H1 (cell line): ENCODE data around the gene ABI3BP. TPM values are rescaled to one million over a fixed set of nuclear protein-coding genes. Genes with fewer than 3 reads are reported as not detected.

Experiments used
- CTCF ChIA-PET: fragments of 300-600 bp; sonication (Branson Sonifier 250); formaldehyde crosslinking; loops from one replicate; lab custom pipeline; 2021; ENCODE audit not compliant: partially characterized antibody; lab: Charles Lee
- POLR2A ChIA-PET: fragments of 300-600 bp; sonication (Branson Sonifier 250); formaldehyde crosslinking; loops from one replicate; lab custom pipeline; 2021; ENCODE audit warnings: inconsistent platforms; ENCODE audit not compliant: partially characterized antibody; lab: Charles Lee
- DNase-seq, 2 experiments: peaks; one replicate each; pipeline versions ENCODE4 v3.0.0 to v3.0.0-alpha.2; 2010 to 2022; ENCODE audit warnings: low spot score in 2 of 2, low read depth in 1 of 2, mixed read lengths in 1 of 2
- FAIRE-seq: peaks from 2 replicates; lab custom pipeline; 2011; peaks lifted over from hg19 to GRCh38; lab: Jason Lieb, UNC
- H2AFZ ChIP-seq: 2 replicates; pipeline ENCODE4 v1.8.1; 2012; ENCODE audit warnings: low read length, inconsistent platforms
- H2AK5ac ChIP-seq: 2 replicates; pipeline ENCODE4 v1.6.1; 2013; ENCODE audit warnings: low read depth, low read length
- H2BK120ac ChIP-seq: replicated peaks from 2 replicates; pipeline ENCODE3; 2013; ENCODE audit warnings: low read depth, low read length, inconsistent platforms
- H2BK12ac ChIP-seq: 2 replicates; pipeline ENCODE4 v1.6.1; 2013; ENCODE audit warnings: low read depth, low read length
- H2BK15ac ChIP-seq: 2 replicates; pipeline ENCODE4 v1.6.1; 2013; ENCODE audit warnings: low read length
- H2BK20ac ChIP-seq: 2 replicates; pipeline ENCODE4 v1.6.1; 2013; ENCODE audit warnings: low read length
- H2BK5ac ChIP-seq: 2 replicates; pipeline ENCODE4 v1.6.1; 2013; ENCODE audit warnings: low read depth, low read length
- H3K14ac ChIP-seq: 2 replicates; pipeline ENCODE4 v1.6.1; 2013; ENCODE audit warnings: inconsistent platforms; ENCODE audit not compliant: insufficient read length
- H3K18ac ChIP-seq: 2 replicates; pipeline ENCODE4 v1.6.1; 2013; ENCODE audit warnings: low read length; ENCODE audit errors: extremely low read depth
- H3K23ac ChIP-seq: 2 replicates; pipeline ENCODE4 v1.6.1; 2013; ENCODE audit warnings: inconsistent platforms; ENCODE audit not compliant: insufficient read length
- H3K23me2 ChIP-seq: 2 replicates; pipeline ENCODE4 v1.6.1; 2013; ENCODE audit warnings: low read depth, low read length
- H3K27ac ChIP-seq: 2 replicates; pipeline ENCODE4 v1.6.1; 2011; ENCODE audit warnings: low read depth, low read length, inconsistent platforms
- H3K27me3 ChIP-seq, 4 experiments: replicated peaks in 1 of 4; 1 replicate in 1 of 4; 2 replicates in 3 of 4; pipeline versions ENCODE4 v1.6.1 to v1.8.1; 2011 to 2013; ENCODE audit warnings: low read length in 3 of 4, mild to moderate bottlenecking in 3 of 4, inconsistent platforms in 2 of 4, mixed read lengths in 2 of 4, moderate library complexity in 1 of 4; ENCODE audit not compliant: control insufficient read depth in 3 of 4, insufficient read depth in 3 of 4; ENCODE audit errors: extremely low read depth in 1 of 4
- H3K36me3 ChIP-seq, 4 experiments: 2 replicates each; pipeline versions ENCODE4 v1.6.1 to v1.8.1; 2011 to 2013; ENCODE audit warnings: mild to moderate bottlenecking in 4 of 4, low read length in 3 of 4, moderate library complexity in 2 of 4, control low read depth in 1 of 4, inconsistent platforms in 1 of 4; ENCODE audit not compliant: insufficient read depth in 4 of 4, control insufficient read depth in 2 of 4
- H3K4ac ChIP-seq: replicated peaks from 2 replicates; pipeline ENCODE3; 2013; ENCODE audit warnings: low read length, low read depth, mixed read lengths, inconsistent platforms; ENCODE audit not compliant: insufficient read length
- H3K4me1 ChIP-seq, 4 experiments: replicated peaks in 1 of 4; 1 replicate in 1 of 4; 2 replicates in 3 of 4; pipeline versions ENCODE4 v1.6.1 to v1.8.1; 2011 to 2013; ENCODE audit warnings: low read length in 3 of 4, inconsistent platforms in 2 of 4, mixed read lengths in 1 of 4; ENCODE audit not compliant: insufficient read depth in 4 of 4, control insufficient read depth in 3 of 4
- H3K4me2 ChIP-seq, 2 experiments: 2 replicates each; pipeline versions ENCODE4 v1.6.1 to v1.8.1; 2011 to 2013; ENCODE audit warnings: low read depth in 2 of 2, low read length in 2 of 2, control low read depth in 1 of 2, inconsistent platforms in 1 of 2, mild to moderate bottlenecking in 1 of 2; ENCODE audit not compliant: insufficient read depth in 1 of 2
- H3K4me3 ChIP-seq, 4 experiments: fragments of 200-600, 300-600 bp in 1 of 4; sonication (generic), shearing (Covaris generic), sonication (Bioruptor Twin) in 1 of 4; 2 replicates each; pipeline versions ENCODE4 v1.5.1 to v1.8.1; 2011 to 2016; ENCODE audit warnings: low read length in 4 of 4, low read depth in 3 of 4, control low read depth in 2 of 4, inconsistent platforms in 2 of 4, mild to moderate bottlenecking in 2 of 4, mixed read lengths in 1 of 4, moderate library complexity in 1 of 4; ENCODE audit not compliant: insufficient read depth in 2 of 4; ENCODE audit errors: extremely low read depth in 1 of 4
- H3K56ac ChIP-seq: replicated peaks from 2 replicates; pipeline ENCODE3; 2013; ENCODE audit warnings: low read depth, mild to moderate bottlenecking, mixed read lengths, low read length, inconsistent platforms; ENCODE audit not compliant: insufficient read length
- H3K79me1 ChIP-seq: 2 replicates; pipeline ENCODE4 v1.6.1; 2013; ENCODE audit warnings: low read depth, low read length, control low read depth
- H3K79me2 ChIP-seq, 2 experiments: 2 replicates each; pipeline versions ENCODE4 v1.6.1 to v1.8.1; 2012 to 2013; ENCODE audit warnings: low read length in 2 of 2, mild to moderate bottlenecking in 2 of 2, inconsistent platforms in 1 of 2; ENCODE audit not compliant: insufficient read depth in 2 of 2, control insufficient read depth in 1 of 2
- H3K9ac ChIP-seq, 4 experiments: replicated peaks in 1 of 4; 1 replicate in 1 of 4; 2 replicates in 3 of 4; pipeline versions ENCODE4 v1.6.1 to v1.8.1; 2011 to 2013; ENCODE audit warnings: low read depth in 3 of 4, low read length in 3 of 4, control low read depth in 2 of 4, mild to moderate bottlenecking in 2 of 4, moderate library complexity in 2 of 4, inconsistent platforms in 1 of 4; ENCODE audit errors: extremely low read depth in 1 of 4
- H3K9me3 ChIP-seq, 2 experiments: 2 replicates each; pipeline versions ENCODE4 v1.6.1 to v1.8.1; 2012 to 2013; ENCODE audit warnings: mild to moderate bottlenecking in 2 of 2, moderate library complexity in 2 of 2, control low read depth in 1 of 2, inconsistent platforms in 1 of 2, low read depth in 1 of 2, low read length in 1 of 2, mixed read lengths in 1 of 2; ENCODE audit not compliant: insufficient read depth in 2 of 2
- H4K20me1 ChIP-seq, 2 experiments: replicated peaks in 1 of 2; 2 replicates each; pipeline versions ENCODE3 to v1.8.1; 2011 to 2013; ENCODE audit warnings: inconsistent platforms in 2 of 2, low read length in 2 of 2, mild to moderate bottlenecking in 1 of 2; ENCODE audit not compliant: insufficient read depth in 2 of 2, control insufficient read depth in 1 of 2
- H4K5ac ChIP-seq: 2 replicates; pipeline ENCODE4 v1.6.1; 2013; ENCODE audit warnings: low read length, low read depth, mixed read lengths, inconsistent platforms; ENCODE audit not compliant: insufficient read length
- H4K8ac ChIP-seq: 2 replicates; pipeline ENCODE4 v1.8.0; 2013; ENCODE audit warnings: mild to moderate bottlenecking, moderate library complexity, low read length, inconsistent platforms; ENCODE audit not compliant: insufficient read depth; ENCODE audit errors: extremely low read depth
- H4K91ac ChIP-seq: replicated peaks from 2 replicates; pipeline ENCODE3; 2013; ENCODE audit warnings: low read length, mixed read lengths, inconsistent platforms; ENCODE audit not compliant: insufficient read length
- E2F6 ChIP-seq: IDR thresholded peaks from 2 replicates; pipeline ENCODE4 v1.6.1; 2012; ENCODE audit warnings: inconsistent platforms
- HDAC6 ChIP-seq: IDR thresholded peaks from one replicate; pipeline ENCODE4 v1.7.1; 2012; ENCODE audit warnings: low read depth, mild to moderate bottlenecking, inconsistent platforms, low read length, moderate library complexity
- PHF8 ChIP-seq: fragments of 200-600 bp; sonication (generic); conservative IDR thresholded peaks from 2 replicates; pipeline ENCODE4 v1.7.1; 2012; ENCODE audit warnings: low read depth, mild to moderate bottlenecking, inconsistent platforms, low read length, moderate library complexity
- SP1 ChIP-seq: IDR thresholded peaks from 2 replicates; pipeline ENCODE4 v1.6.1; 2011; ENCODE audit warnings: low read depth, low read length
- SP4 ChIP-seq: IDR thresholded peaks from 2 replicates; pipeline ENCODE4 v1.6.1; 2012; ENCODE audit warnings: low read length, inconsistent platforms
- USF2 ChIP-seq: IDR thresholded peaks from 2 replicates; pipeline ENCODE4 v1.6.1; 2011; ENCODE audit warnings: low read length, improper control_type of control experiment
- WGBS, 2 experiments: shearing (Covaris generic) in 1 of 2; methylation state at CpG; one replicate each; pipeline versions ENCODE4 v1.1.6 to v1.1.7; 2013 to 2015; ENCODE audit warnings: low lambda C conversion rate in 2 of 2, mixed read lengths in 2 of 2, inconsistent platforms in 1 of 2, low coverage in 1 of 2, missing lambda C conversion rate in 1 of 2; ENCODE audit not compliant: insufficient replicate concordance in 2 of 2, insufficient coverage in 1 of 2, insufficient read length in 1 of 2; ENCODE audit errors: extremely low coverage in 1 of 2, missing lambda C conversion rate in 1 of 2; 5-methylcytosine and 5-hydroxymethylcytosine counted together
- polyA plus RNA-seq, 7 experiments: library from polyadenylated mRNA; depleted of rRNA in 3 of 7; stranded (reverse) in 5 of 7; unstranded in 2 of 7; fragments of >200 nt in 5 of 7; fragments of 200-250 nt in 2 of 7; gene quantifications; 1 replicate in 5 of 7; 2 replicates in 1 of 7; 4 replicates in 1 of 7; pipeline versions ENCODE4 v1.2.1 to v1.2.3, GENCODE V29; 2011 to 2013; ENCODE audit warnings: missing spikeins in 2 of 7, mixed read lengths in 2 of 7
- total RNA-seq: library from RNA; stranded (reverse); fragmentation: NEBNext Ultra II Directional; extraction: Animal tissue kit (Norgen Biotek cat#: 25700); gene quantifications from 2 replicates; pipeline ENCODE4 v1.2.1, GENCODE V29; 2021

ABI3BP gene
- total and polyA plus RNA-seq, 2 of the 8 experiments (the other 6 are each of a cell fraction or from before 2014, with no cell fraction given): 0.08 to 0.32 TPM

- no peaks in the 10 kb centered on the region for H3K27me3 ChIP-seq
- H3K4ac ChIP-seq: no peak overlapping the region
- no peak overlapping the region for H2BK20ac ChIP-seq
- no peaks in the 10 kb centered on the region for H3K4me1 ChIP-seq
- H3K23me2 ChIP-seq: no peaks in the 10 kb centered on the region
- no peak overlapping the region for H3K14ac ChIP-seq
- no peak overlapping the region for H3K27ac ChIP-seq
- TF ChIP-seq E2F6: no peak
- no peak for TF ChIP-seq SP4
- TF ChIP-seq PHF8: no peak
- TF ChIP-seq HDAC6: no peak
- TF ChIP-seq SP1: no peak
- no peak for TF ChIP-seq USF2
- H3K36me3 ChIP-seq: no peaks in the 10 kb centered on the region
- no peak overlapping the region for H3K4me2 ChIP-seq
- no peak overlapping the region for H3K4me3 ChIP-seq
- H3K9me3 ChIP-seq: no peaks in the 10 kb centered on the region
- H2BK120ac ChIP-seq: no peak overlapping the region
- no peak overlapping the region for H2BK5ac ChIP-seq
- DNase-seq: no peak
- WGBS, 2 experiments: 87% methylated on average over 2 of the region's 2 CpGs; no CpG with 5 or more reads in 1 of the 2 experiments
- no peaks in the 10 kb centered on the region for H3K79me1 ChIP-seq
- no peak overlapping the region for H3K9ac ChIP-seq
- H4K20me1 ChIP-seq: no peaks in the 10 kb centered on the region
- FAIRE-seq: no peak
- no peak overlapping the region for H3K56ac ChIP-seq
- CTCF ChIA-PET: no interaction called here
- no peak overlapping the region for H2BK12ac ChIP-seq
- no peak overlapping the region for H4K8ac ChIP-seq
- no peaks in the 10 kb centered on the region for H3K79me2 ChIP-seq
- no peak overlapping the region for H2AFZ ChIP-seq
- H4K5ac ChIP-seq: no peak overlapping the region
- no peak overlapping the region for H2BK15ac ChIP-seq
- POLR2A ChIA-PET: no interaction called here
- no peak overlapping the region for H2AK5ac ChIP-seq
- no peak overlapping the region for H3K23ac ChIP-seq
- H3K18ac ChIP-seq: no peak overlapping the region
- no peak overlapping the region for H4K91ac ChIP-seq
Observed at GRCh38 chr3:100789579-100789978, 203.6 kb downstream of the ABI3BP start.
